CD4-positive, alpha-beta T cell treated with Interleukin-1 beta for 1 hour (primary cell): ENCODE measurements around the gene LYPD5.
"Not testable (repeated sequence)": the region's sequence is repeated elsewhere in the genome, so short reads cannot be mapped to it uniquely, and the experiment has no call there.

ENCODE experiments used
- DNase-seq, 2 donors: peaks; one replicate each; pipeline ENCODE4 v3.0.0-alpha.2; 2020 to 2022

The LYPD5 gene

GRCh38 chr19:43776286-43776685, 26.0 kb downstream of the LYPD5 start:
- no peak for DNase-seq

GRCh38 chr19:43775299-43775890, 26.9 kb downstream of the LYPD5 start:
- DNase-seq, result no peak

GRCh38 chr19:43774940-43775258, 27.3 kb downstream of the LYPD5 start:
- DNase-seq, result not testable (repeated sequence)

- peak in 1 of 2 donors; percentile 37 for DNase-seq
Observed at GRCh38 chr19:43774103-43774939, 27.9 kb downstream of the LYPD5 start.

GRCh38 chr19:43773725-43774102, 28.5 kb downstream of the LYPD5 start:
- no peak for DNase-seq

- DNase-seq, result no peak
Observed at GRCh38 chr19:43769256-43769655, 33.0 kb downstream of the LYPD5 start.

GRCh38 chr19:43768273-43769050, 33.8 kb downstream of the LYPD5 start:
- peak in 1 of 2 donors; percentile 37 for DNase-seq

- DNase-seq, result no peak
Observed at GRCh38 chr19:43767818-43768217, 34.4 kb downstream of the LYPD5 start.

- no peak for DNase-seq
Observed at GRCh38 chr19:43767316-43767715, 34.9 kb downstream of the LYPD5 start.

GRCh38 chr19:43766755-43767043, 35.5 kb downstream of the LYPD5 start:
- DNase-seq, result no peak

- peak; percentile 65 to 73 for DNase-seq
Observed at GRCh38 chr19:43765109-43765876, 37.0 kb downstream of the LYPD5 start.

- not testable (repeated sequence) for DNase-seq
Observed at GRCh38 chr19:43764684-43765083, 37.6 kb downstream of the LYPD5 start.

GRCh38 chr19:43763473-43763939, 38.7 kb downstream of the LYPD5 start:
- no peak for DNase-seq

- DNase-seq, result no peak
Observed at GRCh38 chr19:43762814-43763213, 39.4 kb downstream of the LYPD5 start.

- no peak for DNase-seq
Observed at GRCh38 chr19:43760941-43761340, 41.3 kb downstream of the LYPD5 start.

GRCh38 chr19:43759515-43759914, 42.7 kb downstream of the LYPD5 start:
- no peak for DNase-seq

- DNase-seq, result peak; percentile 83 to 84
Observed at GRCh38 chr19:43755256-43755801, 46.9 kb downstream of the LYPD5 start.

GRCh38 chr19:43754503-43755255, 47.6 kb downstream of the LYPD5 start, which contains the start of gene SMG9:
TSS of gene SMG9 (minus strand) at chr19:43754962. CDS start at chr19:43750741, 4,221 bp downstream.
- peak; percentile 98 for DNase-seq

- DNase-seq, result no peak
Observed at GRCh38 chr19:43754253-43754502, 48.1 kb downstream of the LYPD5 start.

- no peak for DNase-seq
Observed at GRCh38 chr19:43752287-43752875, 49.9 kb downstream of the LYPD5 start.

- no peak for DNase-seq
Observed at GRCh38 chr19:43751466-43752220, 50.6 kb downstream of the LYPD5 start.
